ENCODE measurements around the gene P3H4.

The P3H4 gene

GRCh38 chr17:41803049-41804020 lies 8.4 kb downstream of the P3H4 start:
- no peak for DNase-seq (ENCODE audit: insufficient read length, low spot score)
- TF ChIP-seq PAX5 (IDR thresholded peaks at IDR 0.05; ENCODE audit: insufficient read depth, low read length, severe bottlenecking) = no peak
- 0 out of 2 replicates have a peak, but pooled peaks have one; percentile 21 for TF ChIP-seq SPI1 (IDR thresholded peaks at IDR 0.05; ENCODE audit: low read depth, low read length)
- FAIRE-seq = no peak

DNA sequence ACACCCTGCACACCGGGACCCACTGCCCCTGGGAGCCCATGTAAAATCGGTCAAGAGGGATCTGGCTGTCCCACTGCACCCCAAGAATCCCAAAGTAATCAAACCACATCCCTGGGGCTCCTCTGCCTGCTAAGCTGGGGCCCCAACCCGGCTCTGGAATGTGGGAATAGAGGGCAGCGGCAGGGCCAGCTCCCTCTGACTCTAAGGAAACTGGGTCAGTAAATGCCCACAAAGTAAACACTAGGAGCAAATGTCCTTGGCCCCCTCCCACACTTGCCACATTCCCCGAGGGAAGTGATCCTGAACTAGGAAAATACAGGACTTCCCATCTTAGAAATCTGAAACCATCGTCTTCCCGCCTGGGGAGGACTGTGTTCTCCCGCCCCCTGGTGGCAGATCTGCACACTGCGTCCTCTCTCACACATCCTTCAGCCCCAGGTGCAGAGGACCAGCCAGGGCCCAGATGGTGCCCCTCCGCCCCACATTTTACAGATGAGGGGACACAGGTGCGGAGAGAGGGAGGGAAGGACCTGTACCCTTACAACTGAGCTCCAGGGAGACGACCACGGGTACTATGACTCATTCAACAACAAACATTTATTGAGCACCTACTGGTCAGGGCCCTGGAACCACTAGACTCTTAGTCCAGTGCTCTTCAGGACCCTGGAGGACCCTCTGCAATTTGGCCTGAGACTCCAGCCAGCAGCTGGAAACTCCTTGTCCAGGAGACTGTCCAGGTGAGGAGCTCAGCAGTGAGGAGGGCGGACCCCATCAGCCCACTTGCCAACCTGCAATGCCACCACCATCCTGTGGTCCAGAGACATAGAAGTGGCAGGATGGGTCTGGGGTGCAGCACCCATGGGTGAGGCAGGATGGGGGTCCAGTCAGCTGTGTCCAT lies 10.1 kb downstream of the P3H4 start:
- no peak for TF ChIP-seq TAF1 (IDR thresholded peaks at IDR 0.05; ENCODE audit: low read depth, low read length)
- no peak for TF ChIP-seq POLR2A (IDR thresholded peaks at IDR 0.05; ENCODE audit: low read depth, low read length)
- TF ChIP-seq PAX5 (IDR thresholded peaks at IDR 0.05; ENCODE audit: insufficient read depth, low read length, severe bottlenecking) = no peak
- TF ChIP-seq POU2F2 (IDR thresholded peaks at IDR 0.05; ENCODE audit: low read depth, low read length) = no peak
- TF ChIP-seq POLR2AphosphoS5 (IDR thresholded peaks at IDR 0.05; ENCODE audit: low read depth, low read length) = no peak
- TF ChIP-seq SPI1 (IDR thresholded peaks at IDR 0.05; ENCODE audit: low read depth, low read length) = no peak
- peak; percentile 94 for FAIRE-seq
- peak; percentile 82 for DNase-seq (ENCODE audit: insufficient read length, low spot score)

DNA sequence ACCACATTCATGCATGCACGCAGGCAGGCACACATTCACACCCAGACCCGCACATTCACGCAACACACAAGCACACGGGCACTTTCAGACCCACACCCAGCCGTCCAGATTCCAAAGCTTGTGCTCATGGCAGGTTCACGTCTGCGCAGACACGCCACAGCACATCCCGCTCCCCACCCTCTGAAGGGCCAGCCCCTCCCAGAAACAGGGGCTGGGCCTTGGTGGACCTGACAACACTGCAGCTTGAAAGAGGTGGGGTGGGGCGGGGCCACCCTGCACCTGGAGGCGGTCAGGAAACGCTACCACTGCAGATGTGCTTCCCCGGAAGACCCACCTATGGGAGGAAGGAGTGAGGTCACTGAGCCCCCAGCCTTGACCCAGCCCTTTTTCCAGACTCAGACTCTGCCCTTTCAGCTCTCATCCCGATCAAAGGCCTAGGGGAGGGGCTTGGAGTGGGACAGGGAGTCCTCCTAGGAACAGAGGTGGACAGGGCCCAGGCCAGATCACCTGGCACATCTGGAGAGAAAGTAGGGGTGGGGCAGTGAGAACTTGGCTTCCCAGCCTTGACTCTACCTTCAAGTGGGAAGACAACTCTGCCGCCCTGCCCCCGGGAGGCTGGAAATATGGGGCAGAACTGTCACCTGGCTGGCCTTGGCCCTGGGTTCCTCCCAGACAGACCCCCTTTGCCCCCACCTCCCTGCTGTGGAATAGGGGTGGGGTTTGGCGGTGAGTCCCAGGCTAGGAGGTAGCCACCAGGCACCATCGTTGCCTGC lies 11.0 kb downstream of the P3H4 start:
- FAIRE-seq (no peak), DNase-seq (ENCODE audit: insufficient read length, low spot score) (no peak)
- TF ChIP-seq PAX5 (IDR thresholded peaks at IDR 0.05; ENCODE audit: insufficient read depth, low read length, severe bottlenecking) = no peak
- no peak for TF ChIP-seq POU2F2 (IDR thresholded peaks at IDR 0.05; ENCODE audit: low read depth, low read length)
- TF ChIP-seq POLR2A (IDR thresholded peaks at IDR 0.05; ENCODE audit: low read depth, low read length) = no peak
- no peak for TF ChIP-seq SPI1 (IDR thresholded peaks at IDR 0.05; ENCODE audit: low read depth, low read length)
- no peak for TF ChIP-seq POLR2AphosphoS5 (IDR thresholded peaks at IDR 0.05; ENCODE audit: low read depth, low read length)
- no peak for TF ChIP-seq TAF1 (IDR thresholded peaks at IDR 0.05; ENCODE audit: low read depth, low read length)

- FAIRE-seq (no peak), DNase-seq (ENCODE audit: insufficient read length, low spot score) (no peak)
- no peak for TF ChIP-seq SPI1 (IDR thresholded peaks at IDR 0.05; ENCODE audit: low read depth, low read length)
- no peak for TF ChIP-seq PAX5 (IDR thresholded peaks at IDR 0.05; ENCODE audit: insufficient read depth, low read length, severe bottlenecking)
- no peak for TF ChIP-seq POLR2A (IDR thresholded peaks at IDR 0.05; ENCODE audit: low read depth, low read length)
- TF ChIP-seq TAF1 (IDR thresholded peaks at IDR 0.05; ENCODE audit: low read depth, low read length) = no peak
- TF ChIP-seq POU2F2 (IDR thresholded peaks at IDR 0.05; ENCODE audit: low read depth, low read length) = no peak
- no peak for TF ChIP-seq POLR2AphosphoS5 (IDR thresholded peaks at IDR 0.05; ENCODE audit: low read depth, low read length)
These were observed 12.4 kb downstream of the P3H4 start for GRCh38 chr17:41799366-41799765.

DNA sequence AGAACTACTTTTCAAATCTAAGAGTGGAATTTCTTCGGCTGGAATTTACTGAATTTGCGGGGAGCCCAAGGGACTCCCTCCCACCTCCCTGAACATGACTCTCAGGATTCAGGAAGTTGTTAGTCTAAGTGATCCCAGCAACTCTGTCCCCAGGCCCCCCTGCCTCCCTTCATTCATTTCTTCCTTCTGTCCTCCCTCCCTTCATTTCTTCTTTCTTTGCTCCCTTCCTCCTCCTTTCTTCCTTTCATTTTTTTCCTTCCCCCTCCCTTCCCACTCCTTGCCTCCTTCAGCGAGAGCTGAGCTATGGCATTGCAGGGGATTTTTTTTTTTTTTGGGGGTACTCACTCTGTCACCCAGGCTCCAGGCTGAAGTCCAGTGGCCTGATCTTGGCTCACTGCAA lies 14.4 kb downstream of the P3H4 start:
- FAIRE-seq = no peak
- no peak for DNase-seq (ENCODE audit: insufficient read length, low spot score)
- TF ChIP-seq SPI1 (IDR thresholded peaks at IDR 0.05; ENCODE audit: low read depth, low read length) (no peak), POU2F2 (IDR thresholded peaks at IDR 0.05; ENCODE audit: low read depth, low read length) (no peak), PAX5 (IDR thresholded peaks at IDR 0.05; ENCODE audit: insufficient read depth, low read length, severe bottlenecking) (no peak), POLR2AphosphoS5 (IDR thresholded peaks at IDR 0.05; ENCODE audit: low read depth, low read length) (no peak)

- TF ChIP-seq POLR2A (IDR thresholded peaks at IDR 0.05; ENCODE audit: low read depth, low read length) = no peak
- TF ChIP-seq PAX5 (IDR thresholded peaks at IDR 0.05; ENCODE audit: insufficient read depth, low read length, severe bottlenecking) = no peak
- FAIRE-seq = no peak
- DNase-seq (ENCODE audit: insufficient read length, low spot score) = no peak
These were observed 15.4 kb downstream of the P3H4 start for GRCh38 chr17:41796121-41796895.

GRCh38 chr17:41794540-41794975 lies 17.2 kb downstream of the P3H4 start:
- no peak for TF ChIP-seq POLR2A (IDR thresholded peaks at IDR 0.05; ENCODE audit: low read depth, low read length)
- no peak for TF ChIP-seq POU2F2 (IDR thresholded peaks at IDR 0.05; ENCODE audit: low read depth, low read length)
- TF ChIP-seq PAX5 (IDR thresholded peaks at IDR 0.05; ENCODE audit: insufficient read depth, low read length, severe bottlenecking) = no peak
- no peak for TF ChIP-seq TAF1 (IDR thresholded peaks at IDR 0.05; ENCODE audit: low read depth, low read length)
- TF ChIP-seq POLR2AphosphoS5 (IDR thresholded peaks at IDR 0.05; ENCODE audit: low read depth, low read length) = no peak
- no peak for TF ChIP-seq SPI1 (IDR thresholded peaks at IDR 0.05; ENCODE audit: low read depth, low read length)
- FAIRE-seq (no peak), DNase-seq (ENCODE audit: insufficient read length, low spot score) (no peak)

- TF ChIP-seq SPI1 (IDR thresholded peaks at IDR 0.05; ENCODE audit: low read depth, low read length) = no peak
- TF ChIP-seq POLR2A (IDR thresholded peaks at IDR 0.05; ENCODE audit: low read depth, low read length) = no peak
- TF ChIP-seq POU2F2 (IDR thresholded peaks at IDR 0.05; ENCODE audit: low read depth, low read length) = no peak
- no peak for TF ChIP-seq PAX5 (IDR thresholded peaks at IDR 0.05; ENCODE audit: insufficient read depth, low read length, severe bottlenecking)
- no peak for TF ChIP-seq TAF1 (IDR thresholded peaks at IDR 0.05; ENCODE audit: low read depth, low read length)
- TF ChIP-seq POLR2AphosphoS5 (IDR thresholded peaks at IDR 0.05; ENCODE audit: low read depth, low read length) = no peak
- no peak for FAIRE-seq
- DNase-seq (ENCODE audit: insufficient read length, low spot score) = no peak
These were observed 17.8 kb downstream of the P3H4 start for GRCh38 chr17:41793784-41794539.

Measured in GM12891 (cell line).